Panc1 (cell line): ENCODE results near the gene CCDC178. TPM values are rescaled to one million over a fixed set of nuclear protein-coding genes. Genes with fewer than 3 reads are reported as not detected.
"Not testable (repeated sequence)": the region's sequence is repeated elsewhere in the genome, so short reads cannot be mapped to it uniquely, and the experiment has no call there.

Experiments
- ATAC-seq: fragments of 200-7000 bp; cut with Tn5 transposase; 2 replicates; pipeline ENCODE4 v1.9.1; 2020; ENCODE audit warnings: mild to moderate bottlenecking, moderate library complexity
- BruUV-seq: library from RNA; stranded (reverse); fragments of 400-500 nt; replicated peaks from 2 replicates; lab custom pipeline; 2021; lab: Mats Ljungman, UMichigan
- CTCF ChIA-PET: fragments of 300-600 bp; sonication (Branson Sonifier 250); formaldehyde crosslinking; loops from one replicate; lab custom pipeline; 2022; ENCODE audit warnings: antibody characterized with exemption; lab: Charles Lee
- POLR2A ChIA-PET: fragments of 300-600 bp; sonication (Branson Sonifier 250); formaldehyde crosslinking; loops from one replicate; lab custom pipeline; 2022; ENCODE audit warnings: antibody characterized with exemption; lab: Charles Lee
- DNase-seq: peaks from one replicate; pipeline ENCODE4 v3.0.0-alpha.2; 2010; ENCODE audit warnings: low read depth, low spot score
- H3K27ac ChIP-seq: 2 replicates; pipeline ENCODE4 v1.5.1; 2011; ENCODE audit warnings: mild to moderate bottlenecking, low read length, inconsistent platforms
- H3K27me3 ChIP-seq: fragments of 200-500 bp; sonication (Bioruptor generic); 2 replicates; pipeline ENCODE4 v1.6.0; 2014; ENCODE audit warnings: low read length, inconsistent platforms; ENCODE audit not compliant: control insufficient read depth, insufficient read depth
- H3K36me3 ChIP-seq: fragments of 200-500 bp; sonication (Bioruptor generic); 2 replicates; pipeline ENCODE4 v1.5.1; 2014; ENCODE audit warnings: inconsistent platforms, mild to moderate bottlenecking, low read length, moderate library complexity; ENCODE audit not compliant: control insufficient read depth, insufficient read depth
- H3K4me1 ChIP-seq: 2 replicates; pipeline ENCODE4 v1.5.1; 2011; ENCODE audit warnings: inconsistent platforms, mild to moderate bottlenecking, low read length, moderate library complexity; ENCODE audit not compliant: control insufficient read depth, insufficient read depth
- H3K4me3 ChIP-seq, 2 experiments: 2 replicates each; pipeline ENCODE4 v1.5.1; 2011 to 2012; ENCODE audit warnings: low read depth in 2 of 2, low read length in 2 of 2, mild to moderate bottlenecking in 2 of 2, inconsistent platforms in 1 of 2, moderate library complexity in 1 of 2
- H3K9me3 ChIP-seq: fragments of 200-500 bp; sonication (Bioruptor generic); 2 replicates; pipeline ENCODE4 v1.5.1; 2014; ENCODE audit warnings: low read depth, mild to moderate bottlenecking, inconsistent platforms, low read length, moderate library complexity; ENCODE audit not compliant: control insufficient read depth, insufficient read depth
- POLR2AphosphoS5 ChIP-seq: IDR thresholded peaks from 2 replicates; pipeline ENCODE4 v1.6.1; 2012; ENCODE audit warnings: mild to moderate bottlenecking, low read depth, low read length, moderate library complexity
- SIN3A ChIP-seq: IDR thresholded peaks from 2 replicates; pipeline ENCODE4 v1.6.1; 2012; ENCODE audit warnings: low read depth, mild to moderate bottlenecking, low read length, moderate library complexity, borderline replicate concordance; ENCODE audit not compliant: insufficient read depth
- TCF7L2 ChIP-seq: IDR thresholded peaks from 2 replicates; pipeline ENCODE4 v1.6.1; 2011; ENCODE audit warnings: mild to moderate bottlenecking, low read depth, low read length, inconsistent platforms
- in situ Hi-C: cut with HindIII; loops from 2 replicates; pipeline ENCODE4 v1.10.0; 2016; ENCODE audit warnings: low sequenced_read_pairs, low pct_unique_long_range_greater_than_20kb
- intact Hi-C: fragments of 100-400 bp; cut with micrococcal nuclease; formaldehyde crosslinking; loops from one replicate; pipeline ENCODE4 v1.10.0; 2022; ENCODE audit not compliant: unreplicated experiment
- total RNA-seq: library from RNA; stranded (reverse); gene quantifications from one replicate; pipeline ENCODE4 v1.2.1, GENCODE V29; 2021; ENCODE audit not compliant: unreplicated experiment
- TF ChIP-seq, protein P1 (sequence below), 2 experiments: IDR thresholded peaks; 2 replicates each; pipeline ENCODE4 v1.6.1; 2011 to 2012; ENCODE audit warnings: low read depth in 2 of 2, control low read depth in 1 of 2, low read length in 1 of 2, mild to moderate bottlenecking in 1 of 2, moderate library complexity in 1 of 2; ENCODE audit not compliant: insufficient read depth in 1 of 2
- TF ChIP-seq, protein P2 (sequence below): fragments of 450-650 bp; IDR thresholded peaks from 2 replicates; pipeline ENCODE4 v1.5.1; 2017; ENCODE audit warnings: mild to moderate bottlenecking

CCDC178 gene
- total RNA-seq, 1 experiment from 2014 or later, result not detected

- no peaks in the 10 kb centered on the region for H3K27me3 ChIP-seq
- TF ChIP-seq, protein P1, sequence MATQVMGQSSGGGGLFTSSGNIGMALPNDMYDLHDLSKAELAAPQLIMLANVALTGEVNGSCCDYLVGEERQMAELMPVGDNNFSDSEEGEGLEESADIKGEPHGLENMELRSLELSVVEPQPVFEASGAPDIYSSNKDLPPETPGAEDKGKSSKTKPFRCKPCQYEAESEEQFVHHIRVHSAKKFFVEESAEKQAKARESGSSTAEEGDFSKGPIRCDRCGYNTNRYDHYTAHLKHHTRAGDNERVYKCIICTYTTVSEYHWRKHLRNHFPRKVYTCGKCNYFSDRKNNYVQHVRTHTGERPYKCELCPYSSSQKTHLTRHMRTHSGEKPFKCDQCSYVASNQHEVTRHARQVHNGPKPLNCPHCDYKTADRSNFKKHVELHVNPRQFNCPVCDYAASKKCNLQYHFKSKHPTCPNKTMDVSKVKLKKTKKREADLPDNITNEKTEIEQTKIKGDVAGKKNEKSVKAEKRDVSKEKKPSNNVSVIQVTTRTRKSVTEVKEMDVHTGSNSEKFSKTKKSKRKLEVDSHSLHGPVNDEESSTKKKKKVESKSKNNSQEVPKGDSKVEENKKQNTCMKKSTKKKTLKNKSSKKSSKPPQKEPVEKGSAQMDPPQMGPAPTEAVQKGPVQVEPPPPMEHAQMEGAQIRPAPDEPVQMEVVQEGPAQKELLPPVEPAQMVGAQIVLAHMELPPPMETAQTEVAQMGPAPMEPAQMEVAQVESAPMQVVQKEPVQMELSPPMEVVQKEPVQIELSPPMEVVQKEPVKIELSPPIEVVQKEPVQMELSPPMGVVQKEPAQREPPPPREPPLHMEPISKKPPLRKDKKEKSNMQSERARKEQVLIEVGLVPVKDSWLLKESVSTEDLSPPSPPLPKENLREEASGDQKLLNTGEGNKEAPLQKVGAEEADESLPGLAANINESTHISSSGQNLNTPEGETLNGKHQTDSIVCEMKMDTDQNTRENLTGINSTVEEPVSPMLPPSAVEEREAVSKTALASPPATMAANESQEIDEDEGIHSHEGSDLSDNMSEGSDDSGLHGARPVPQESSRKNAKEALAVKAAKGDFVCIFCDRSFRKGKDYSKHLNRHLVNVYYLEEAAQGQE (IDR thresholded peaks at IDR 0.05; ENCODE audit: insufficient read depth in 1 of 2, low read depth in 2 of 2, low read length in 1 of 2), result no peak
- TF ChIP-seq POLR2AphosphoS5 (no peak), SIN3A (no peak), TCF7L2 (no peak)
- TF ChIP-seq, protein P2, sequence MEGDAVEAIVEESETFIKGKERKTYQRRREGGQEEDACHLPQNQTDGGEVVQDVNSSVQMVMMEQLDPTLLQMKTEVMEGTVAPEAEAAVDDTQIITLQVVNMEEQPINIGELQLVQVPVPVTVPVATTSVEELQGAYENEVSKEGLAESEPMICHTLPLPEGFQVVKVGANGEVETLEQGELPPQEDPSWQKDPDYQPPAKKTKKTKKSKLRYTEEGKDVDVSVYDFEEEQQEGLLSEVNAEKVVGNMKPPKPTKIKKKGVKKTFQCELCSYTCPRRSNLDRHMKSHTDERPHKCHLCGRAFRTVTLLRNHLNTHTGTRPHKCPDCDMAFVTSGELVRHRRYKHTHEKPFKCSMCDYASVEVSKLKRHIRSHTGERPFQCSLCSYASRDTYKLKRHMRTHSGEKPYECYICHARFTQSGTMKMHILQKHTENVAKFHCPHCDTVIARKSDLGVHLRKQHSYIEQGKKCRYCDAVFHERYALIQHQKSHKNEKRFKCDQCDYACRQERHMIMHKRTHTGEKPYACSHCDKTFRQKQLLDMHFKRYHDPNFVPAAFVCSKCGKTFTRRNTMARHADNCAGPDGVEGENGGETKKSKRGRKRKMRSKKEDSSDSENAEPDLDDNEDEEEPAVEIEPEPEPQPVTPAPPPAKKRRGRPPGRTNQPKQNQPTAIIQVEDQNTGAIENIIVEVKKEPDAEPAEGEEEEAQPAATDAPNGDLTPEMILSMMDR, result no peak
- no peaks in the 10 kb centered on the region for H3K9me3 ChIP-seq
- in situ Hi-C loops (no loop called here), intact Hi-C loops (no loop called here)
- CTCF ChIA-PET, result no interaction called here
- H3K4me3 ChIP-seq, result no peak overlapping the region
- POLR2A ChIA-PET, result no interaction called here
- no peak for DNase-seq
- no peaks in the 10 kb centered on the region for H3K4me1 ChIP-seq
- no peak for ATAC-seq
- BruUV-seq, result no TSS peak
- H3K36me3 ChIP-seq, result no peaks in the 10 kb centered on the region; the same call in 1 of the 2 replicates
- H3K27ac ChIP-seq, result no peak overlapping the region
Observed at GRCh38 chr18:33154049-33154448, 286.5 kb downstream of the CCDC178 start.

DNA sequence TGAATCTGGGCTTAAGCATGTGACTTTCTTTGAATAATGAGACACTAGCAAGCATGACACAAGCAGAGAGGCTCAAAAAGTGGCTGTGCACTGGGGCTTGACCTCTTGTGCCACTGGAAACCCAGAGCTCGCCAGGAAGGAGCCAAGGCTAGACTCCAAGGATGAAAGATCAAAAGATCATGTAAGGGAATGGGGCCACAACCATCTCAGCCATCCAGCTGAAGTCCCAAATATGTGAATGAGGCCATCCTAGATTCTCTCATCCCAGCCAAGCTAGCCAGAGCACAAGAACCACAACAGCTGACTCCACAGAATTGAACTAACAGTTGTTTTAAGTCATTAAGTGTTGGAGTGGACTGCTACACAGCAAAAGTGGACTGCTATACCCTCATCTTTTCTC, 288.1 kb downstream of the CCDC178 start:
- ChIA-PET CTCF (no interaction called here), POLR2A (no interaction called here)
- no peaks in the 10 kb centered on the region for H3K36me3 ChIP-seq
- no TSS peak for BruUV-seq
- H3K27me3 ChIP-seq, result no peaks in the 10 kb centered on the region
- TF ChIP-seq POLR2AphosphoS5 (no peak), SIN3A (no peak), TCF7L2 (no peak)
- TF ChIP-seq, protein P1 (IDR thresholded peaks at IDR 0.05; ENCODE audit: insufficient read depth in 1 of 2, low read depth in 2 of 2, low read length in 1 of 2), result no peak
- TF ChIP-seq, protein P2, result no peak
- ATAC-seq (no peak), DNase-seq (no peak)
- in situ Hi-C loops (no loop called here), intact Hi-C loops (no loop called here)
- H3K9me3 ChIP-seq, result no peaks in the 10 kb centered on the region; the same call in 1 of the 2 replicates
- H3K4me1 ChIP-seq, result no peaks in the 10 kb centered on the region
- no peak overlapping the region for H3K27ac ChIP-seq
- no peak overlapping the region for H3K4me3 ChIP-seq

- H3K36me3 ChIP-seq, in situ Hi-C loops, ATAC-seq, H3K4me1 ChIP-seq, POLR2A ChIA-PET, H3K9me3 ChIP-seq, BruUV-seq, CTCF ChIA-PET, H3K27ac ChIP-seq, H3K4me3 ChIP-seq, DNase-seq, intact Hi-C loops, H3K27me3 ChIP-seq: not testable (repeated sequence)
Observed at GRCh38 chr18:33147811-33148210, 292.7 kb downstream of the CCDC178 start.
